Measurements from ENCODE around the gene SORCS2. TPM values are rescaled to one million over a fixed set of nuclear protein-coding genes. Genes with fewer than 3 reads are reported as not detected.

SORCS2 gene
- total RNA-seq, 1 experiment from 2014 or later, result not detected

- no peak for DNase-seq (ENCODE audit: unreplicated experiment)
- TF ChIP-seq CTCF (IDR thresholded peaks at IDR 0.05; ENCODE audit: unreplicated experiment), result no peak
- ChIA-PET CTCF (no interaction called here), POLR2A (no interaction called here)
- no peak overlapping the region for H3K4me3 Mint-ChIP-seq (ENCODE audit: unreplicated experiment)
- peaks cover 13% of the 10 kb centered on the region for H3K27me3 Mint-ChIP-seq (ENCODE audit: insufficient read depth, unreplicated experiment)
- H3K27ac Mint-ChIP-seq (ENCODE audit: low read depth, unreplicated experiment), result no peak overlapping the region
- no peaks in the 10 kb centered on the region for H3K9me3 Mint-ChIP-seq (ENCODE audit: unreplicated experiment)
- no TSS peak for BruUV-seq (replicated peaks)
- no peaks in the 10 kb centered on the region for H3K36me3 Mint-ChIP-seq (ENCODE audit: insufficient read depth, unreplicated experiment)
- H3K4me1 Mint-ChIP-seq (ENCODE audit: insufficient read depth, unreplicated experiment), result no peaks in the 10 kb centered on the region
- intact Hi-C loops (cut with micrococcal nuclease), result no loop called here
Observed at GRCh38 chr4:7244751-7245320, 52.5 kb downstream of the SORCS2 start.

- no peak for DNase-seq (ENCODE audit: unreplicated experiment)
- no TSS peak for BruUV-seq (replicated peaks)
- intact Hi-C loops (cut with micrococcal nuclease), result no loop called here
- no peaks in the 10 kb centered on the region for H3K9me3 Mint-ChIP-seq (ENCODE audit: unreplicated experiment)
- no peak overlapping the region for H3K4me3 Mint-ChIP-seq (ENCODE audit: unreplicated experiment)
- H3K27me3 Mint-ChIP-seq (ENCODE audit: insufficient read depth, unreplicated experiment), result peaks cover 8% of the 10 kb centered on the region
- CTCF ChIA-PET, result interaction anchor here (0.7 kb wide), 1 partner anchor 49 kb away, joined by 5 read pairs; no protein-coding TSS in a partner anchor
- POLR2A ChIA-PET, result no interaction called here
- no peak overlapping the region for H3K27ac Mint-ChIP-seq (ENCODE audit: low read depth, unreplicated experiment)
- TF ChIP-seq CTCF (IDR thresholded peaks at IDR 0.05; ENCODE audit: unreplicated experiment), result no peak
- no peaks in the 10 kb centered on the region for H3K4me1 Mint-ChIP-seq (ENCODE audit: insufficient read depth, unreplicated experiment)
- no peaks in the 10 kb centered on the region for H3K36me3 Mint-ChIP-seq (ENCODE audit: insufficient read depth, unreplicated experiment)
Observed at GRCh38 chr4:7247521-7247920, 55.2 kb downstream of the SORCS2 start.

DNA sequence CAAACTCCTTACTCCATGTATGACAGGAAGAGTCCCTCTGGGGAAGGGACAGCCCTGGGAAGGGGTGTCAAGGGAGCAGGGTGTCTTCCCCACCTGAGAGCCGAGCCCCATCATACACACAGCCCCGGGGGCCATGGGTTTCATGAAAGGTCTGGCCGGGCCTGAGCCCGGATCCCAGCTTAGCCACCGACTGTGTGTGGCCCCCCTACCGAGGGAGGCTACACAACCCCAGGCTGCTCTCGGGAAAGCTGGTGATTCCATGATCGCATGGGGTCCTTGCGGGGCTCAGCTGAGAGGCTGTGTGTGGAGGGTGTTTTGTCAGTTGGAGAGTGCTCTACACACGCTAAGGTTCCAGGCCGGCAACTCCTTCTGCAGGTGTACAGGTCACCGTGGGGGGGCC lies 55.6 kb downstream of the SORCS2 start:
- POLR2A ChIA-PET, result no interaction called here
- Mint-ChIP-seq H3K4me1 (ENCODE audit: insufficient read depth, unreplicated experiment) (no peaks in the 10 kb centered on the region), H3K36me3 (ENCODE audit: insufficient read depth, unreplicated experiment) (no peaks in the 10 kb centered on the region), H3K9me3 (ENCODE audit: unreplicated experiment) (no peaks in the 10 kb centered on the region), H3K4me3 (ENCODE audit: unreplicated experiment) (no peak overlapping the region), H3K27ac (ENCODE audit: low read depth, unreplicated experiment) (no peak overlapping the region), H3K27me3 (ENCODE audit: insufficient read depth, unreplicated experiment) (peaks cover 3% of the 10 kb centered on the region)
- no peak for DNase-seq (ENCODE audit: unreplicated experiment)
- intact Hi-C loops (cut with micrococcal nuclease), result no loop called here
- CTCF ChIA-PET, result interaction anchor here (0.7 kb wide), 1 partner anchor 48 kb away, joined by 5 read pairs; no protein-coding TSS in a partner anchor
- TF ChIP-seq CTCF (IDR thresholded peaks at IDR 0.05; ENCODE audit: unreplicated experiment), result no peak
- no TSS peak for BruUV-seq (replicated peaks)

DNA sequence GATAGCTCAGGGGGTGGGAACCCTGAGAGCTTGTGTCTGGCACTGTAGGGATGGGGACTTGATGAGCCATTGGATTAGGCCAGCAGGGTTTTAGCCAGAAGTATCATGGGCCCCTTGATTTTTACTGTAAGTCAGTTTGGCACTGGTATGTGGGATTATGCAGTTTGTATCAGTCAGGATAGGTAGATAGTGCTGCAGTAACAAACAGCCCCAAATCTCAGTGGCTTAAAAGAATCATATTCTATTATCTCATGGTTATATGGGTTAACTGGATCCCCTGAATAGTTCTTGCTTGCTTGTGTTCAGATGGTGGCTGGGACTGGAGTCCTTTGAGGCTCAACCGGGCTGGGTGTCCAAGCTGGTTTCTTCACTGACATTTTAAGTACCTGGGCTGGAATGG lies 56.5 kb downstream of the SORCS2 start:
- H3K36me3 Mint-ChIP-seq (ENCODE audit: insufficient read depth, unreplicated experiment), result no peaks in the 10 kb centered on the region
- H3K4me1 Mint-ChIP-seq (ENCODE audit: insufficient read depth, unreplicated experiment), result no peaks in the 10 kb centered on the region
- ChIA-PET POLR2A (no interaction called here), CTCF (interaction anchor here (0.7 kb wide), 1 partner anchor 554 kb away, joined by 3 read pairs; no protein-coding TSS in a partner anchor)
- no TSS peak for BruUV-seq (replicated peaks)
- no peak overlapping the region for H3K27ac Mint-ChIP-seq (ENCODE audit: low read depth, unreplicated experiment)
- no peaks in the 10 kb centered on the region for H3K27me3 Mint-ChIP-seq (ENCODE audit: insufficient read depth, unreplicated experiment)
- DNase-seq (ENCODE audit: unreplicated experiment), result no peak
- no peak for TF ChIP-seq CTCF (IDR thresholded peaks at IDR 0.05; ENCODE audit: unreplicated experiment)
- H3K9me3 Mint-ChIP-seq (ENCODE audit: unreplicated experiment), result no peaks in the 10 kb centered on the region
- intact Hi-C loops (cut with micrococcal nuclease), result no loop called here
- H3K4me3 Mint-ChIP-seq (ENCODE audit: unreplicated experiment), result no peak overlapping the region

Data from MCF 10A (cell line).